Fibroblast of pulmonary artery (primary cell): ENCODE data around the gene ZC3H12D.
"Not testable (repeated sequence)": the region's sequence is repeated elsewhere in the genome, so short reads cannot be mapped to it uniquely, and the experiment has no call there.

Experiments used
- DNase-seq: peaks from one replicate; pipeline ENCODE4 v3.0.0-alpha.2; 2010; ENCODE audit warnings: low read depth
- H3K4me3 ChIP-seq: replicated peaks from 2 replicates; pipeline ENCODE4 v1.5.1; 2011; ENCODE audit warnings: low read depth, mild to moderate bottlenecking, control low read depth, low read length, moderate library complexity
- CTCF ChIP-seq: IDR thresholded peaks from 2 replicates; pipeline ENCODE4 v1.5.1; 2011; ENCODE audit warnings: mild to moderate bottlenecking, control low read depth, low read length, inconsistent platforms; ENCODE audit errors: missing control alignments

ZC3H12D gene

GRCh38 chr6:149467265-149467664, 17.5 kb downstream of the ZC3H12D start:
- no peak for TF ChIP-seq CTCF
- H3K4me3 ChIP-seq: no peak overlapping the region
- DNase-seq: no peak

- DNase-seq: no peak
- TF ChIP-seq CTCF: no peak
- H3K4me3 ChIP-seq: no peak overlapping the region
Observed at GRCh38 chr6:149464411-149464810, 20.4 kb downstream of the ZC3H12D start.

GRCh38 chr6:149463781-149464180, 21.0 kb downstream of the ZC3H12D start:
- DNase-seq: no peak
- no peak overlapping the region for H3K4me3 ChIP-seq
- no peak for TF ChIP-seq CTCF

GRCh38 chr6:149462712-149463111, 22.1 kb downstream of the ZC3H12D start:
- not testable (repeated sequence) for DNase-seq, H3K4me3 ChIP-seq

- no peak overlapping the region for H3K4me3 ChIP-seq
- no peak for TF ChIP-seq CTCF
- no peak for DNase-seq
Observed at GRCh38 chr6:149461670-149462069, 23.1 kb downstream of the ZC3H12D start.

GRCh38 chr6:149460249-149460648, 24.6 kb downstream of the ZC3H12D start:
- not testable (repeated sequence) for H3K4me3 ChIP-seq

GRCh38 chr6:149459761-149460160, 25.1 kb downstream of the ZC3H12D start:
- no peak overlapping the region for H3K4me3 ChIP-seq
- no peak for TF ChIP-seq CTCF
- no peak for DNase-seq

More at GRCh38 chr6:149460249-149460648, 24.6 kb downstream of the ZC3H12D start:
- DNase-seq: not testable (repeated sequence)

- H3K4me3 ChIP-seq: no peak overlapping the region
- TF ChIP-seq CTCF: no peak
- DNase-seq: no peak
Observed at GRCh38 chr6:149458806-149459205, 26.0 kb downstream of the ZC3H12D start.
